DOHH2 (cell line): ENCODE results near the gene BSN.

ENCODE experiments used
- H3F3A ChIP-seq: fragments of 200-600 bp; sonication (generic), shearing (Covaris generic); 2 replicates; pipeline ENCODE4 v1.6.0; 2016; ENCODE audit warnings: antibody characterized with exemption, mild to moderate bottlenecking; ENCODE audit not compliant: control insufficient read depth, insufficient read depth
- H3K27ac ChIP-seq: fragments of 200-600 bp; sonication (generic); 2 replicates; pipeline ENCODE4 v1.5.1; 2014; ENCODE audit warnings: low read depth, mild to moderate bottlenecking, low read length, moderate library complexity
- H3K27me3 ChIP-seq: fragments of 200-600 bp; sonication (generic); 2 replicates; pipeline ENCODE4 v1.6.1; 2014; ENCODE audit warnings: mild to moderate bottlenecking, low read length, mixed read lengths; ENCODE audit not compliant: control insufficient read depth
- H3K36me3 ChIP-seq: fragments of 200-600 bp; sonication (generic); 2 replicates; pipeline ENCODE4 v1.6.1; 2014; ENCODE audit warnings: mild to moderate bottlenecking, low read length, moderate library complexity, mixed read lengths; ENCODE audit not compliant: control insufficient read depth
- H3K4me1 ChIP-seq: fragments of 200-600 bp; sonication (generic); 2 replicates; pipeline ENCODE4 v1.6.1; 2014; ENCODE audit warnings: mild to moderate bottlenecking, low read length, mixed read lengths; ENCODE audit not compliant: control insufficient read depth
- H3K4me2 ChIP-seq: fragments of 200-600 bp; sonication (generic); 2 replicates; pipeline ENCODE4 v1.6.0; 2014; ENCODE audit warnings: mild to moderate bottlenecking, low read length, moderate library complexity
- H3K4me3 ChIP-seq: fragments of 200-600 bp; sonication (generic); 2 replicates; pipeline ENCODE4 v1.5.1; 2014; ENCODE audit warnings: mild to moderate bottlenecking, low read length, mixed read lengths
- H3K79me2 ChIP-seq: fragments of 200-600 bp; sonication (generic); 2 replicates; pipeline ENCODE4 v1.6.1; 2014; ENCODE audit warnings: mild to moderate bottlenecking, low read length, mixed read lengths; ENCODE audit not compliant: control insufficient read depth
- H3K9me2 ChIP-seq: fragments of 200-600 bp; sonication (generic); replicated peaks from 2 replicates; pipeline ENCODE4 v1.6.1; 2014; ENCODE audit warnings: mild to moderate bottlenecking, low read length, mixed read lengths; ENCODE audit not compliant: control insufficient read depth
- H3K9me3 ChIP-seq: fragments of 200-600 bp; sonication (generic); 2 replicates; pipeline ENCODE4 v1.6.1; 2014; ENCODE audit warnings: antibody characterized with exemption, low read length, mixed read lengths; ENCODE audit not compliant: control insufficient read depth, insufficient read depth
- H4K20me1 ChIP-seq: fragments of 200-600 bp; sonication (generic); 2 replicates; pipeline ENCODE4 v1.6.0; 2014; ENCODE audit warnings: low read depth, mild to moderate bottlenecking, antibody characterized with exemption, low read length, moderate library complexity; ENCODE audit not compliant: control insufficient read depth, insufficient read depth
- CTCF ChIP-seq: fragments of 200-600 bp; sonication (generic); IDR thresholded peaks from one replicate; pipeline ENCODE4 v1.5.1; 2014; ENCODE audit warnings: antibody characterized with exemption, mild to moderate bottlenecking, low read depth, low read length; ENCODE audit not compliant: poor library complexity, severe bottlenecking
- EZH2phosphoT487 ChIP-seq: fragments of 200-600 bp; sonication (generic); IDR thresholded peaks from 2 replicates; pipeline ENCODE4 v1.6.1; 2017; ENCODE audit warnings: borderline replicate concordance, mild to moderate bottlenecking, antibody characterized with exemption, low read length, moderate library complexity, mixed read lengths

BSN gene

DNA sequence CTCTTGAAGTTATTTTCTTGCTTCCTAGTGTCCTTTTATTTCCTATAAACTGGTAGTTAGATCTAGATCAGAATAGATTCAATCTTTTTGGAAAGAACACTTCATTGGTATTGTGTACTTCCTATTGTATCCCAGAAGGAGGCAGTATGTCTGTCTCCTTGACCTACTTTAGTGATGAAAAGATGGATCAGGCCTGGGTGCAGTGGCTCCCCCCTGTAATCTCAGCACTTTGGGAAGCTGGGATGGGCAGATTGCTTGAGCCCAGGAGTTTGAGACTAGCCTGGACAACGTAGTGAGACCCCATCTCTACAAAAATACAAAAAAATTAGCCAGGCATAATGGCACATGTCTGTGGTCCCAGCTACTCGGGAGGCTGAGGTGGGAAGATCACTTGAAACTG lies 12.0 kb downstream of the BSN start:
- peaks cover 21% of the 10 kb centered on the region; the same call in 1 of the 2 replicates for H3K27me3 ChIP-seq
- no peaks in the 10 kb centered on the region for H4K20me1 ChIP-seq
- TF ChIP-seq EZH2phosphoT487 (no peak), CTCF (peak; percentile 57)
- no peak overlapping the region for H3K4me2 ChIP-seq
- H3K79me2 ChIP-seq: no peaks in the 10 kb centered on the region
- H3K36me3 ChIP-seq: no peaks in the 10 kb centered on the region
- no peaks in the 10 kb centered on the region for H3F3A ChIP-seq
- H3K4me3 ChIP-seq: no peak overlapping the region
- H3K9me2 ChIP-seq: no peaks in the 10 kb centered on the region
- no peaks in the 10 kb centered on the region for H3K4me1 ChIP-seq
- no peaks in the 10 kb centered on the region for H3K9me3 ChIP-seq
- no peak overlapping the region for H3K27ac ChIP-seq

DNA sequence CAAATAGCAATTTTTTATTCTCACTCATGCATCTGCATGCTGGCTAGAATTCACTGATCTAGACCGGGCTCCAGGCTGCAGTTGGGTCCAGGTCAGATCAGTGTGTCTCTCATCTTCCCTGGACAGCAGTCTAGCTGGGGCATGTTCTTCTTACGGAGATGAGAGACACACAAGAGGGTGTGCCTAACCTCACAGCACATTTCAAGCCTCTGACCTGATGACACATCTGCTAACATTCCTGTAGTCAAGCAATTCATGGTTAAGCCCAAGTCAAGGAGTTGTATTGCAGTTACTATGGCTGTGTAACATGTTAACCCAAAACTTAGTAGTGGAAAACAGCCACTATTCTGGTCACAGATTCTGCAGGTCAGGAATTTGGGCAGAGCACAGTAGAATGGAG lies 13.1 kb downstream of the BSN start:
- Histone ChIP-seq H3K27ac (no peak overlapping the region), H3K36me3 (no peaks in the 10 kb centered on the region)

DNA sequence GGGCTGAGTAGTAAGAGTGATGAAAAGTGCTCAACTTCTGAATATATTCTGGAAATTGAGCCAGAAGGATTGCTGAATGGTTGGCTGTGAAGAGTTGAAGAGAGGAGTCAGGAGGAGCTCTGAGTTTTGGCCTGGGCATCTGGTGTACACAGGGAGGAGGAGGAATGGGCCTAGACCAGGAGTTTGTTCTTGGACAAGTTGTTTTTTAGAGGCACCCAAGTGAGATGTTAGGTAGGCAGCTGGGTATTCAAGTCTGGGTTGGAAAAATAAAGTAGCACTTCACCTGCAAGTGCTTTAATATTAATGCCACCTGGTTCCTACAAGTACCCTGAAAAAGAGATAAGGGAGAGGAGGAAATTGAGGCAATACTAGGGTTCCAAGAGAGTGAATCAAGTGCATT lies 14.7 kb downstream of the BSN start:
- Histone ChIP-seq H3K9me2 (no peaks in the 10 kb centered on the region), H3K27me3 (peaks cover 11% of the 10 kb centered on the region; the same call in 1 of the 2 replicates), H3F3A (no peaks in the 10 kb centered on the region), H3K79me2 (no peaks in the 10 kb centered on the region), H3K4me1 (no peaks in the 10 kb centered on the region), H3K9me3 (no peaks in the 10 kb centered on the region), H3K27ac (no peak overlapping the region), H3K4me2 (no peak overlapping the region), H4K20me1 (no peaks in the 10 kb centered on the region), H3K36me3 (no peaks in the 10 kb centered on the region), H3K4me3 (no peak overlapping the region)
- TF ChIP-seq EZH2phosphoT487: no peak
- no peak for TF ChIP-seq CTCF

More for the DNA sequence above, 13.1 kb downstream of the BSN start:
- no peaks in the 10 kb centered on the region for H3F3A ChIP-seq
- TF ChIP-seq EZH2phosphoT487 (no peak), CTCF (no peak)
- H4K20me1 ChIP-seq: no peaks in the 10 kb centered on the region
- no peak overlapping the region for H3K4me3 ChIP-seq
- no peaks in the 10 kb centered on the region for H3K79me2 ChIP-seq
- H3K4me2 ChIP-seq: no peak overlapping the region
- no peaks in the 10 kb centered on the region for H3K9me2 ChIP-seq
- H3K4me1 ChIP-seq: no peaks in the 10 kb centered on the region
- peaks cover 14% of the 10 kb centered on the region; the same call in 1 of the 2 replicates for H3K27me3 ChIP-seq
- H3K9me3 ChIP-seq: no peaks in the 10 kb centered on the region
